GM21737 (cell line): ENCODE results near the gene PCDHB1.
"Not testable (repeated sequence)": the region's sequence is repeated elsewhere in the genome, so short reads cannot be mapped to it uniquely, and the experiment has no call there.

ENCODE experiments used
- ATAC-seq: cut with Tn5 transposase; IDR thresholded peaks from one replicate; pipeline ENCODE4 v1.9.1; 2021; ENCODE audit warnings: mild to moderate bottlenecking, moderate library complexity; ENCODE audit not compliant: unreplicated experiment

Gene PCDHB1

DNA sequence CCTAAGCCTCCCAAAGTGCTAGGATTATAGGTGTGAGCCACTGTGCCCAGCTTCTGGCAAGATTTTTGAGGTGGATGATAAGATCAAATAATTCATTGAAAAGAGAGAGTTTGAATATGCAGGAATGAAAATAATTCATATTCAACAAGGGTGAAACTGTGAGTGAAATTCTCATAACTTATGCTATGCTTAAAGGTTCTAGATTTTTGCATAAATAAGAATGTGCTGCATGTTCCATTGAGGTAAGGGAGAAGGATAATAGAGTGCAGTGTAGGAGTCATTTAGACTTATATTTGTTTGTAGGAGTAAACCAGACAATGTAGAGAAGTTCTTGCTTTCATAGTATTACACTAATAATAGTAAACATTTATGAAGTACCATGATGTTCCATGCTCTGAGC is 31.1 kb downstream of the PCDHB1 start:
- no peak for ATAC-seq

DNA sequence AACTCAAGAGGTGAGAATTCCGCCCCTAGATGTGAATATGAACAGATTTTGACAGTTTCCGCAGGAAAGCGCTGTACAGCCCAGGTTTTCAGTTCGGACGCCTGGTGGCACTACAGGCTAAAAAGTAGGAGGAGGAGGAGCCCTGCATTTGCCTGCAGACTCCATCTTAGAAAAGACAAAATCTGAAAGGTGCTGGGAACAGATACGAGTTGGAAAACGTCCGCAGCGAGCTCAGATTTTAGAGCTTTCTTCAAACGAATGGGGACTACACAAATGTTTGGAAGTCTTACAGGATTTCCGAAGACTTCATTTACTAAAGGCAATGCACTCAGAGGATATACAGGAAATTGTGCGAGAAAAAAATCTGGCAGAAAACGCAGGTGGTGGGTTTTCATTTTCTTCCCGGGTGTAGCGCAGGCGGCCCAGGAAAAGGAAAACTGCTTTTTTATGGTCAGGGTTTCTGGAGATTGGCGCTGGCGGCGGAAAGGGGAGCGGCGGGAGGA is 33.4 kb downstream of the PCDHB1 start:
- no peak for ATAC-seq

DNA sequence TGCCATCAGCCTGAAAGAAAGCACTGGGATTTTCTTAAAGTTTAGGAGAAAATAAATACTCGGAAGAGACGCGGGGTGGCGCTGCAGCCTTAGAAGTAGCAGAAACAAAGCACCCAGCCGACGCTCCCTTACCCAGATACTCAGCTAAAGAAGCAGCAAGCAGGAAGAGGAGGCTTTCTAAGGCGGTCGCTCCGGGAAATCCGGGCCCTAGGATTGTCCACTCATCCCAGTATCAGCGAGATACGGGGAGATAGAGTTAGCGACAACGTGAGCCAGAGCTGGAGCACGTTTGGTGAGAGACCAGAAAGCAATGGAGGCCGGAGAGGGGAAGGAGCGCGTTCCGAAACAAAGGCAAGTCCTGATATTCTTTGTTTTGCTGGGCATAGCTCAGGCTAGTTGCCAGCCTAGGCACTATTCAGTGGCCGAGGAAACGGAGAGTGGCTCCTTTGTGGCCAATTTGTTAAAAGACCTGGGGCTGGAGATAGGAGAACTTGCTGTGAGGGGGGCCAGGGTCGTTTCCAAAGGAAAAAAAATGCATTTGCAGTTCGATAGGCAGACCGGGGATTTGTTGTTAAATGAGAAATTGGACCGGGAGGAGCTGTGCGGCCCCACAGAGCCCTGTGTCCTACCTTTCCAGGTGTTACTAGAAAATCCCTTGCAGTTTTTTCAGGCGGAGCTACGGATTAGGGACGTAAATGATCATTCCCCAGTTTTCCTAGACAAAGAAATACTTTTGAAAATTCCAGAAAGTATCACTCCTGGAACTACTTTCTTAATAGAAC is 43.5 kb downstream of the PCDHB1 start, which contains the start of gene PCDHB2:
Gene PCDHB2, plus strand, starts transcription at position 135 of the 782 bp plus-strand sequence. Its CDS starts 176 bp downstream, at position 311.
- no peak for ATAC-seq

DNA sequence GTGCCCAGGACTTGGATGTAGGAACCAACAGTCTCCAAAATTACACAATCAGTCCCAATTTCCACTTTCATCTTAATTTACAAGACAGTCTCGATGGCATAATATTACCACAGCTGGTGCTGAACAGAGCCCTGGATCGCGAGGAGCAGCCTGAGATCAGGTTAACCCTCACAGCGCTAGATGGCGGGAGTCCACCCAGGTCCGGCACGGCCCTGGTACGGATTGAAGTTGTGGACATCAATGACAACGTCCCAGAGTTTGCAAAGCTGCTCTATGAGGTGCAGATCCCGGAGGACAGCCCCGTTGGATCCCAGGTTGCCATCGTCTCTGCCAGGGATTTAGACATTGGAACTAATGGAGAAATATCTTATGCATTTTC is 44.1 kb downstream of the PCDHB1 start:
- no peak for ATAC-seq

DNA sequence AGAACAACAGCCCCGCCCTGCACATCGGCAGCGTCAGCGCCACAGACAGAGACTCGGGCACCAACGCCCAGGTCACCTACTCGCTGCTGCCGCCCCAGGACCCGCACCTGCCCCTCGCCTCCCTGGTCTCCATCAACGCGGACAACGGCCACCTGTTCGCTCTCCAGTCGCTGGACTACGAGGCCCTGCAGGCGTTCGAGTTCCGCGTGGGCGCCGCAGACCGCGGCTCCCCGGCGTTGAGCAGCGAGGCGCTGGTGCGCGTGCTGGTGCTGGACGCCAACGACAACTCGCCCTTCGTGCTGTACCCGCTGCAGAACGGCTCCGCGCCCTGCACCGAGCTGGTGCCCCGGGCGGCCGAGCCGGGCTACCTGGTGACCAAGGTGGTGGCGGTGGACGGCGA is 45.0 kb downstream of the PCDHB1 start:
- ATAC-seq = not testable (repeated sequence)

DNA sequence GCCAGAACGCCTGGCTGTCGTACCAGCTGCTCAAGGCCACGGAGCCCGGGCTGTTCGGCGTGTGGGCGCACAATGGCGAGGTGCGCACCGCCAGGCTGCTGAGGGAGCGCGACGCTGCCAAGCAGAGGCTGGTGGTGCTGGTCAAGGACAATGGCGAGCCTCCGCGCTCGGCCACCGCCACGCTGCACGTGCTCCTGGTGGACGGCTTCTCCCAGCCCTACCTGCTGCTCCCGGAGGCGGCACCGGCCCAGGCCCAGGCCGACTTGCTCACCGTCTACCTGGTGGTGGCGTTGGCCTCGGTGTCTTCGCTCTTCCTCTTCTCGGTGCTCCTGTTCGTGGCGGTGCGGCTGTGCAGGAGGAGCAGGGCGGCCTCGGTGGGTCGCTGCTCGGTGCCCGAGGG is 45.4 kb downstream of the PCDHB1 start:
- not testable (repeated sequence) for ATAC-seq

DNA sequence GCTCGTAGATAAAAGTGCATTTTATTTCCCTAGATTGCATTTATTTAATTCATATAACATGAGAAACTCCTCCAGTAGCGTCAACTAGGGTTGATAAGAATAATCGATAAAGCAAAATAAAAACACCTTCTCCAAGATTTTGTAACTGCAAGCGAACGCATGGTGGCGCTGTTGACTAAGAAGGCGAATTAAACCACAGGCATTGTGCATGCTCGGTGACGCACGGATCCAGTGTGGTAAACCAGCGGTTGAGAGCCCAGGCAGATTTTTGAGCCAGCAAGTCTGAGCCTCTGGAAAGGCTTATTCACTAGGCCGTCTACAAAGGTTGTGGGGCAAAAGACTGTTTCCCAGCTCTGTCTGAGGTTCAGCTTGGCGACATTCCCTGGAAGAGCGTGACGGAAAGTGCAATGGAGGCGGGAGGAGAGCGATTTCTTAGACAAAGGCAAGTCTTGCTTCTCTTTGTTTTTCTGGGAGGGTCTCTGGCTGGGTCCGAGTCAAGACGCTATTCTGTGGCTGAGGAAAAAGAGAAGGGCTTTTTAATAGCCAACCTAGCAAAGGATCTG is 49.1 kb downstream of the PCDHB1 start, which contains the start of gene PCDHB3:
Gene PCDHB3, plus strand, starts transcription at position 231 of the 563 bp plus-strand sequence. Its CDS starts 177 bp downstream, at position 408.
- no peak for ATAC-seq

DNA sequence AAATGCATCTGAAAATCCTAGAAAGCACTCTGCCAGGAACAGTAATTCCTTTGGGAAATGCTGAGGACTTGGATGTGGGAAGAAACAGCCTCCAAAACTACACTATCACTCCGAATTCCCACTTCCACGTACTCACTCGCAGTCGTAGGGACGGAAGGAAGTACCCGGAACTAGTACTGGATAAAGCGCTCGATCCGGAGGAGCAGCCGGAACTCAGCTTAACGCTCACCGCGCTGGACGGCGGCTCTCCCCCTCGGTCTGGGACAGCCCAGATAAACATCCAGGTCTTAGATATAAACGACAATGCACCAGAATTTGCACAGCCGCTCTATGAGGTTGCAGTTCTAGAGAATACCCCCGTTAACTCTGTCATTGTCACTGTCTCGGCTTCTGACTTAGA is 49.9 kb downstream of the PCDHB1 start:
- no peak for ATAC-seq

DNA sequence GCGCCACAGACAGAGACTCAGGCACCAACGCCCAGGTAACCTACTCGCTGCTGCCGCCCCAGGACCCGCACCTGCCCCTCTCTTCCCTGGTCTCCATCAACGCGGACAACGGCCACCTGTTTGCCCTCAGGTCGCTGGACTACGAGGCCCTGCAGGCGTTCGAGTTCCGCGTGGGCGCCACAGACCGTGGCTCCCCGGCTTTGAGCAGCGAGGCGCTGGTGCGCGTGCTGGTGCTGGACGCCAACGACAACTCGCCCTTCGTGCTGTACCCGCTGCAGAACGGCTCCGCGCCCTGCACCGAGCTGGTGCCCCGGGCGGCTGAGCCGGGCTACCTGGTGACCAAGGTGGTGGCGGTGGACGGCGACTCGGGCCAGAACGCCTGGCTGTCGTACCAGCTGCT is 50.9 kb downstream of the PCDHB1 start:
- ATAC-seq = not testable (repeated sequence)

DNA sequence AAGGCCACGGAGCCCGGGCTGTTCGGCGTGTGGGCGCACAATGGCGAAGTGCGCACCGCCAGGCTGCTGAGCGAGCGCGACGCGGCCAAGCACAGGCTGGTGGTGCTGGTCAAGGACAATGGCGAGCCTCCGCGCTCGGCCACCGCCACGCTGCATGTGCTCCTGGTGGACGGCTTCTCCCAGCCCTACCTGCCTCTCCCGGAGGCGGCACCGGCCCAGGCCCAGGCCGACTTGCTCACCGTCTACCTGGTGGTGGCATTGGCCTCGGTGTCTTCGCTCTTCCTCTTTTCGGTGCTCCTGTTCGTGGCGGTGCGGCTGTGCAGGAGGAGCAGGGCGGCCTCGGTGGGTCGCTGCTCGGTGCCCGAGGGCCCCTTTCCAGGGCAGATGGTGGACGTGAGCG is 51.3 kb downstream of the PCDHB1 start:
- ATAC-seq = not testable (repeated sequence)

DNA sequence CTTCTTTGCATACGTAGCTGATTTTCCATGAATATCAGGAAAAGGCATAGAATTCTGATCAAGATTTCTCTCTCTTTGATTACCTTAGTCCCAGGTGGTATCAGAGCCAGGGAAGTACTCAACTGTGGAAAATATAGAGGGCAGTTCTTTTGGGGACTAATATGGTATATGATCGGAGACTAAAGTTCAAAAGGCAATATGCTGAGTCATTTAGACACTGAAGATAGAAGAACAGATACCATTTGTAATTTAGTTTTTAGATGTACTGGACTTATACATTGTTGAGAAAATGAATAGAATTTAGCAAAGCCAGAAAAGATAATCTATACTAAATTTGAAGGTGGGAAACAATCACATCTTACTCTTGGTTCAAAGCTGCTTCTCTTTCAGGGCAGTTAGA is 54.2 kb downstream of the PCDHB1 start:
- ATAC-seq = no peak
